HG03342 (cell line): ENCODE measurements around the gene NOX4.

Experiments
- ATAC-seq: cut with Tn5 transposase; IDR thresholded peaks from one replicate; pipeline ENCODE4 v1.9.1; 2021; ENCODE audit warnings: mild to moderate bottlenecking, moderate library complexity; ENCODE audit not compliant: unreplicated experiment

Gene NOX4

DNA sequence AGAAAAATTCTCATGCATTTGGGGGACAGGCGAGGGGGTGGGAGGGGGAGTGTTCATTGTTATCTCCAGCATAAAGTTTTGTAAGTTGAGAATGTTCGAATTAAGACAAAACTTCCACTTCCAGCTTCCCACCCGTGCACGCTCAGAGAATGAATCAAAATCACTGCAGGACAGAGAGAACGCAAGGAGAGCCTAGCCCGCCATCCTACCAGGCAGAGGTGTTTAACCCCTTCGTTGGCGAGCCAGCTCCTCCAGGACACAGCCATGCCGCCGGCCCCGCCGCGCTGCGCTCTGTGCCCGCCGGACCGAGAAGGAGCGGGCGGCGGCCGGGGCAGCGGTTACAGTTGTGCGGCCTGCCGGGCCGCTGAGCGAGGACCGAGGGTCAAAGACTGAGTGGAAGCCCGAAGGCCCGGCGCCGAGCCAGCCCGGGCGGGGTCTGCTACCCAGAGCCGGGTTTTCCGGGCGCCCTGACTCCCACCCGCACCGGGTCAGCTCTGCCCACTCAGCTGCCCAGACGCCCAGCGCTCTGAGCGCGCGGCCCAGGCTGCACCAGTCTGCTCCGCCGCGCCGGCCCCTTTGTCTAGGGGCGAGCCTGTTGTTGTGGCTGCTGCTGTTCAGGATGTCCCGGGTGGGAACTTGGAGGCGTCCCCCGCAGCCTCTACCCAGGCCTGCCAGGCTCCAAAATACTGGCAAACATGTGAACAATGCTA, at the start of gene NOX4:
NOX4 (minus strand) TSS at position 395 of the 710 bp plus-strand sequence; CDS start at position 266, 129 bp downstream.
- ATAC-seq = no peak

DNA sequence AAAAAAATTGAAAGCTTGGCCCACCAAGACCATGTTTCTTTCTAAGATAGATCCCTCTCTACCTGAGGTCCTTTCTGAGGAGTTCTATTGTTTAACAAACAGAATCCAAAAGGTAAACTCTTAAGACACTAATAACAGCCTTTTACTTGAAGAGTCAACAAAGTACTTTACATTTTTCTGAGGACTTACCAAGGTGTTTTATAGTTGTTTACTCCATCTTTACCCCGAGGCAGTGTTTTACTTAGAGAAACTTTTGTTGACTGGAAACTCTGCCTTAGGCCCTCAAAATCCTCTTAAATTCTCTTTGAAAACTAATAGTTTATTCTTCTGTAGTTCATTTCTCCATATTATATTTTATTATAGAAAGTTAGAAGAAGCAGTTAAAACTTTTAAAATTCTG, 49.7 kb upstream of the NOX4 start:
- no peak for ATAC-seq

DNA sequence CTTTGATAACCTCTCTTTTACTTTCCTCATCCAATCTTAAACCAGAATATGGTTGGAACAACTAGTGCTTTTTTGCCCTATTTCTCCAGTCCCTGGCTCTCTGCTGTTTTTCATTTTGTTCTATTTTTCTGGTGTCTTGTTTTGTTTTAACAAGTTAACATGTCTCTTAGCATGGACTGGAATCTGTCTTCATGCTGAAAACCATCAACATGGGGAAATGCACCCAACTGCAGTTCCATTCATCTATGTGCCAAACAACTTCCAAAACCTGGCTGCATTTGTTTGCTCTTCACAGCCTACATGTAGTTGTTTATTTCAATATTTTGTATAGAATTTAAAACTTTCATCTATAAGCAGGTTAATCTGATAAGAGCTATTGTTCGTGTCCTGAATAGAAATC, 46.8 kb upstream of the NOX4 start:
- no peak for ATAC-seq

DNA sequence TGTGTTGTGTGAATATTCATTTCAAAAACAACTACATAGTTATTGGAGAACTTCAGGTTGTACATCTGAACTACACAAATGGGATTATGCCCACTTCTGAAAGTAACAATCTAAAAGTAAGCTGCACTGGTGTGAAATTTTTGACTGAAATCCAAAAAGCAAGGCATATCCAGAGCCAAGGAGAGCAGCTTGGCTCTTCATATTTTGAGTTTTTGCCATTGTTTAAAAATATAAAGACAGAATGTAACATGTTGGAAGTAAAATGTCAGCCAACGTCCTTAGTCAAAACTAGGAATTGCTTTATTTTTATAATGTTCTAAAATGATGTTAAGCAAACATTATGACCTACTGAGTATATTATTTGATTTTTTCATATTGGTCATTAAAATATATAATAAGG, 45.8 kb upstream of the NOX4 start:
- no peak for ATAC-seq

DNA sequence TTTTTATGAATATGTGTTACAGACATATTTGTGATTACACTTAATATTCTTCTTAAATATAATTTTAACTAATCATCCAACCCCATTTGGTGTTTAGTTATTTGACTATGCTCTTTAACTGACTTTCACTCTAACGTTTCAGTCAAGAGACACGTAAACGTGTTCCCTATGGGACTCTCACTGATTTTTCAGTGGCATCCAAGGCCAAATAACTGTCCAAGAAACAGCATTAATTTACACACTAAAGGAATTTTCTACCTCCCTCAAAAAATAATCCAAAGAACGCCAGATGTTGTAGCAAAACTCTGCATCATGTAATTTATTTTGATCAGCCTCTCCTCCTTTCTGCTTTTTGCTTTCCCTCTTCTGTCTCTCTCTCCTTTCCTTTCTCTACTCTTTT, 44.0 kb upstream of the NOX4 start:
- no peak for ATAC-seq

DNA sequence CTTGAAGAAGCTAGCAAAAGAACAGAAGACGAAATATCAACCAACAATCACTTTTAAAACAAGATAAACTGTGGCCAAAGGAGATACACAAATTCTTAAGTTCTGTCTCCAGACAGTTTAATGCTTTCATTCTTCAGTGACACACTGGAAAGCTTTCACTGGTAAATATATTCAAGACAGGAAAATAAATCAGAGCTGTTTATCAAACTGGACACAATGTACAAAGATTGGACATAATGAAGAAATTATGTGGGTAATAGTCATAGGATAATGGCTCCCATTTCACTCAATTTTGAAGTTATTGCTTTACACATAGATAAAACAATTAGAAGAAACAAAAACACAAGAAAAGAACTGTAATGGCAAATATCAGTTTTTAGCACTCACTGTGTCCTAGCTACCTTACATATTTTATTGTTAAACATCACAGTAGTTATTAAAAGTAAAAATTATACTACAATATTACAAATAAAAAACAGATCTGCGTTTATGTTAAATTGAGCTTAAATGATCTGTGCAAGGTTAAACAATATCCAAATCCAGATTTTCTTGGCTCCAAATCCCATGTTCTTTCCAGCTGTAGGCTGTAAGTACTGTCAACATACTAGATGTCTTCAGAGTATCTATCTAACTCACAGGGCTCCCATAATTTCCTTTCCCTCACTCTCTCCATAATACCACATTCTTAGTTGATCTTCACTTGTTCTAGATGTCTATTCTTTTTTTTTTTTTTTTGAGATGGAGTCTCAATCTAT, 38.6 kb upstream of the NOX4 start:
- ATAC-seq = no peak

DNA sequence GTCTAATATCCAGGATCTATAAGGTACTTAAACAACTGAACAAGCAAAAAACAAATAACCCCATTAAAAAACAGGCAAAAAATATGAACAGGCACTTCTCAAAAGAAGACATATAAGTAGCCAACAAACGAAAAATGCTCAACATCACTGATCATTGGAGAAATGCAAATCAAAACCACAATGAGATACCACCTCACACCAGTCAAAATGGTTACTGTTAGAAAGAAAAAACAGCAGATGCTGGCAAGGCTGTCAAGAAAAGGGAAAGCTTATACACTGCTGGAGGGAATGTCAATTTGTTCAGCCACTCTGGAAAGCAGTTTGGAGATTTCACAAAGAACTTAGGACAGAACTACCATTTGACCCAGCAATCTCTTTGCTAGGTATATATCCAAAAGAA, 30.6 kb upstream of the NOX4 start:
- ATAC-seq = no peak

DNA sequence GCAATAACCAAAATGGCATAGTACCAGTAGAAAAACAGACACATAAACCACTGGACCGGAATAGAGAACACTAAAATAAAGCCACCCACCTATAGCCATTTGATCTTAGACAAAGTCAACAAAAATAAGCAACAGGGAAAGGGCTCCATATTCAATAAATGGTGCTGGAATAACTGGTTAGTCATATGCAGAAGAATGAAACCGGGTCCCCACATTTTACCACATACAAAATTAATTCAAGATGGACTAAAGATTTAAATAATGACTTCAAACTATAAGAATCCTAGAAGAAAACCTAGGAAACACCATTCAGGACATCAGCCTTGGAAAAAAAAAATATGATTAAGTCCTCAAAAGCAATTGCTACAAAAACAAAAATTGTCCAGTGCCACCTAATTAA, 30.1 kb upstream of the NOX4 start:
- ATAC-seq = no peak

DNA sequence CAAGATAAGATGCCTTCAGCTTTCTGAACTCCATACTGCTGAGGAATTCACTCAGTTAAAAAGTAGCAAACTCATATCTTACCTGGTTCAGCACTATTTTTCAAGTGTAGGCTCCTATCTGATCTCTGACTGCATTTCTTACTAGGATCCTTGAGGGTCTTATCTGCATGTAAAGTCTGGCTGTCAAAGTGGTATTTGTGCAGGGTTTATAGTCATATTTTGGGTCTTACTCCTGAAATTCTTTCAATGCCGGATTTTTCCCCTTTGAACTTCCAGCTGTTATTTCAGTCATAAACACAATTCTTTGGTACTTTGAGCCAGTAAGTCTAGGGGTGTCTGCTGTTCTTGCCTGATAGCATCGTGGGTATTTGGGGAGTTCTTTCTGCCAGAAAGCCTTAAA, 25.3 kb upstream of the NOX4 start:
- ATAC-seq = no peak

DNA sequence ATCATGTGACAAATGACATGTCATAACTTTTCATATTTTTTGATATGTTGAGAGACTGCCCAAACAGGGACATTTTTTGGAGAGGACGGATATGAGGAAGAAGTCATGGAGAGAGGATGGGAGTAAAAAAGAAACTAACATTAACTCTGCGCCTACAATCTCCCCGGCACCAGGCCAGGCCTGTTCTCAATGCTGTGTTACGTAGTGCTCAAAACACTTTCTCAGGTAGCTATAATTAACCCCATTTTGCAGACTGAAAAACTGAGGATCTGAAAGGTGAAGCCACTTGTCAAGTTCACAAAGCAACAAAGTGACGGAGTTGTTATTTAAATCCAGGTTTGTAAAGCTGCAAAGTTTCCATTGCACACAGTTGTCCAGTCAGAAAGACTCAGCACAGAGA, 17.4 kb upstream of the NOX4 start:
- no peak for ATAC-seq

DNA sequence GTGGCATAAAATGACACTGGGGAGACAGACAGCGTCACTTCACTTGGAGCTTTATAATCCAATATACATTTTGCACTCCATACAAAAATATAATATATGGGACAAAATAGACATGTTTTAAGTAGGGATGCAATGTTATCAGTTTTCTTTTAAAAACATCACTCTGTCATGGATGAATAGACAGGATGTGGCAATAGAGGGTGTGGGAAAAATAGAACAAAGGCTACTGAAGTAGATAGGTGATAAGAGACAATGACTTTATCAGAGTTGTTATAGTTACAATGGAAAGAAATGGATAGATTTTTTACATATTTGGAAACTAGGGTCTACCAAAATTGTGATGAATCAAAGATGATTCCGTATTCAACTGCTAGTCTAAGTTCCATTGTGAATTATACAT, 13.1 kb upstream of the NOX4 start:
- no peak for ATAC-seq

DNA sequence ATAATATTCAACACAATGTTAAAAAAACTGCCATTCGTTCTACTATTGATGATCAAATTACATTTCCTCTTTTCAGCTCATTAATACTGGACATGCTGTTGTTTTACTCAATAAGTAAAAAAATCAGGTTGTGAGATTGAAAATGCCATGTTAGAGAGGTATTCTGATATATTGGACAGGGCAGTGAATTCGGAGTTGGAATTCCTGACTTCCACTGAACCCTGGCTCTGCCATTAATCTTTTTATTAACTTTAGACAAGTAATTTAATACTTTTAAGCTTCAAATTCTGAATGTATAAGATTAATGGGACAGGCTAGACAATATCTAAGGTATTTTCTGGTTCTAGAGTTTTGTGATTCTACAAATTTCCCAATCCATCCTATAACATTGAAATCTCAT, 12.2 kb upstream of the NOX4 start:
- ATAC-seq = no peak

DNA sequence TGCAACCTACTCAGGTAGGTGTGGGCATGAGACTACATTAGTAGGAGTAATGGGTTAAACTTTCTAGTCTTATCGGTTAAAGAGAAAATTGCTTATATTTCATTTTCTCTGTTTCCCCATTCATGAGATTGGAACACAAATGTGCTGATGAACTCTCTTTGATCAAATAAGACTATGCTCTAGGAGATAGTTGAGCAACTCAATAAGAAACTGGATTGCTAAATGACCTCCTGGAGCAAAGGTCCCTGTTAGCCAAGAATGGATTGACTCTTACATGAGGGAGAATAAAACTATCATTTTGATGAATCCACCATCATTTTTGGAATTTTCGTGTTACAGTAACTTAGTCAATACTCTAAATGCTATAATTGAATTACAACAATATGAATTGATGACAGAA, 11.1 kb upstream of the NOX4 start:
- no peak for ATAC-seq

DNA sequence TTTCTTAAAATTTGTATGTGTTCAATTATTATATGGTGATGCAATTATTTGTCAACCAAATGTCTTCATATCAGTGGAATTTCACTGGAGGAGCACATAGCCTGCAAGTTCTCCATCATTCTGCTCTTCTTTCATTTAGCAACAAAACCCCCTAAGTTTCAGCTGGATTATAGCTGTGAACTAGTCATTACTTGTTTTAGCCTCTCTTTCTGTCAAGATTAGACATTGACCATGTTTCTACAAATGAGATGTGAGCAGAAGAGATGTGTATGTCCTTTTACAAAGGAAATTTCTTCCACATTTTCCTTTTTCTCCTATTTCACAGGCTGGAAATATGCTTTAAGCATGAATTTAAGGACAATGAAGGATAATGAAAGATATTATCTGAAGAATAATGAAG, 9.2 kb upstream of the NOX4 start:
- no peak for ATAC-seq

DNA sequence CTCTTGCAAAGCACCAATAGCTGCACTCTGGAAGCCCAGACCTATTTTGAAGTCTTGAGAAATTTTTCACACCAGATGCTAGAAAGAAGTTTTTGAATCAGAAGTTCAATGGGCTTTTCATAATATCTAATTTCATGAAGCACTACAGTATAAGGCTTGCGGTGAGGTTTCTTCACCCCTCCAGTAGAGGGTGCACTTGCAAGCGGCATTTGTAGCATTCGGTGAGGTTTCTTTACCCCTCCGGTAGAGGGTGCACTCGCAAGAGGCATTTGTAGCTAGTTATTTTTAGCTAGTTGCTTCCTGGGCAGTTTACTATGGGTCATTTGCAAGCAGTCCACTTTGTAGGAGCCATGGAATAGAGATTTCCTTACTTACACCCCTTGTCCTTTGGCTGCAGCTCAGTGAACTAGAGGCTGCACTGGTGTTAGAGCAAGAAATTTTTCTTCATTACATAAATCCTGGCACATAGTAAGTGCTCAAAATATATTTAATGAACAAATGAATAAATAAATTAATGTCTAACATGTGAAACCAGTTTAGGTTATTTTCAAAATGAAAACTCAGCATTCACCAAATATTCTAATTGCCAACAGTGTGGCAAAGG, 7.8 kb upstream of the NOX4 start:
- ATAC-seq = no peak

DNA sequence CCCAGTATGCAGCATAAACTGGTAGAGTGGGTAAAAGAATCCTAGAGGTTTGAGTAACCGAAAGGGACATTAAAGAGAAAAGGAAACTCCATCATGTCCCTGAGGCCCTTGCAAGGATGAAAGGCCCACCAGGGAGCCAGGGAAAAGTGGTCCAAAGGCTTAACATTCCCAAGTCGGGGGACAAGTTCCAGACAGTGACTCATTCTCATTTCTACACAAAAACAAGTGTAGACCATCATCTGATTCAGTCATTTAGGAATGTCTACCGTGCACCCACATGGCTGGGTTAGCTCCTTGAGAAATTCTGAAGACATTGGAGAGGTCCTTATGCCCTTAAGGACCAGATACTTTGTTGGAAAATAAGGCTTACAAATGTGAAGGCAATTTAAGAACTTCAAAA, 4.8 kb upstream of the NOX4 start:
- no peak for ATAC-seq

DNA sequence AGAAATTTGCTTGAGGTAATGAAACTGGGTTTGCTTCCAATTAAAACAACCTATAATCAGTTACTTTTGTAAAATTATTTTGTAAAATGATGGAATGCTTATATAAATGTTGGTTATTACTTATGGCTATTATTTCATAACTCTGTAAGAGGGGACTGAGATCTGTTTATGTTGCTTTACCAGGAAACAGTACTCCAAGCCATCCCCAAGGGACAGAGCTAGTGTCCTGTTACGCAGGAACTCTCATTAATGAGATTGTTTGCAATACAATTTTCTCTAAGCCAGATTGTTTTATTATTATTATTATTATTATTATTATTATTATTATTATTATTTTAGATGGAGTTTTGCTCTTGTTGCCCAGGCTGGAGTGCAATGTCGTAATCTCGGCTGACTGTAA, 2.3 kb upstream of the NOX4 start:
- ATAC-seq = no peak

DNA sequence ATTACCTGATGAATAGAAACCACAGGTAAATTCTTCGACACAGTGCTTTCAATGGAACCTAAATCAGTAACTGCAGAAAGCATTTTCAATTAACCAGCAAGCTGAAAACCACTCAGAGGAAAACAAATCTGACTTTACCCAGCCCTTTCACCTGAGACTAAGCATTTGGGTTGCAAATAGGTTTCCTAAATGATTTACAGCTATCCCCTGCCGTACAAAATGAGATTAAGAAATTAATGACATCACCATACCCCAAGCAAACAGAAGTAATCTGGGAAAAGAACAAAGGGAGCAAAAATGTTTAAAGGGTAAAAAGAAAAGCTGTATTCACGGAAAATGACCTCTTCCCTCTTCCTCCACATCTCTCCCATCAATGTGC, 584 bp downstream of the NOX4 start:
- no peak for ATAC-seq

DNA sequence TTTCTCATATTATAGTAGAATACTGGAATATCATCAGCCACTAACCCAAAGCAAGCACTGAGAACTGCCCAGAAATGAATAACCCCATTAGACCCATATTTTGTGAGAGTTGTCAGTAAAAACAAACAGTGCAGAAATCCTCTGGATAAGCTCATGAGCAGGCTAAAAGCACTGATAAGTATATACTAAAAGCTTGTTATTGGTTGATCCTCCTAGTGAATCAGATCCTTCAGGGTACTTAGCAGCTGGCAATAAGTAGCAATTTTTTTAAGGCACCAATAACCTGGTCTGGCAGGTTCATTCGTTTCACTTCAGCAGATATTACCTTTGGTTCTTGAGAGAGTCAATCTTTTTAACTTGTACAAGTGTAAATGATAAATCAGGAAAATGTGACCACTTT, 1.2 kb downstream of the NOX4 start:
- ATAC-seq = no peak

DNA sequence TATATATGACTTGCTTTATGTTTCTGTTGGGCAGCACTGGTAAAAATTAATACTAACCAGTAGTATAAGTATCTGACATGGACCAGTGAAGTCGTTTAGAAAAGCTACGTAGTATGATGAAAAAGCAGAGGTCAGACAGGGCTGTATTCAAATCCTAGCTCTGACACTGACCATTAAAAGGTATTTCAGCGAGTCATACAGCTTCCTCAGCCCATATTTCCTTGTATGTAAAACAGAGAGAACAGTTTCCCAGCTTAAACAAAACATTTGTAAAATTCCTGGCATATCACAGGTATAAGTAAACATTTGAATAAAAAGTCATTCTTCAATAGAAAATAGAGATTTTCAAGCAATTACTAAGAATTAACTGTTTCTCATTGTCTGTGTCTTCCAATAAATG, 4.2 kb downstream of the NOX4 start:
- ATAC-seq = no peak

DNA sequence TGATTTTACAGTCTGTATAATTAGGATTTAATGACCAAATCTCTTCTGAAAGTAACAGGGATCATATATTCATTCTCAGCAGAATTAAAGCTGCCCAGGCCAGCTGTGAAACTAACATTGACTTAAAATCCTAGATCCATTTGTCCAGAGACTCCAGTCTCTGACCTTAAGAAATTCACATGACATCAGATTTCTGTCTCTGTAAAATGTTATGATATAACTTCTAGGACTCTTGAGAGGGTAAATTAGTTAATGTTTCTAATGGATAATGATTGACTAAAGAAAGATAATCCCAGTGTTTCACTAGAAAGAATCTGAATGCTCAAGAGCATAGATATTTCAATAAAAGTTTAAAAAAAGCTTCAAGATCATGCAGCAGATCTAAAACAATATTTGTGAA, 6.3 kb downstream of the NOX4 start:
- no peak for ATAC-seq

DNA sequence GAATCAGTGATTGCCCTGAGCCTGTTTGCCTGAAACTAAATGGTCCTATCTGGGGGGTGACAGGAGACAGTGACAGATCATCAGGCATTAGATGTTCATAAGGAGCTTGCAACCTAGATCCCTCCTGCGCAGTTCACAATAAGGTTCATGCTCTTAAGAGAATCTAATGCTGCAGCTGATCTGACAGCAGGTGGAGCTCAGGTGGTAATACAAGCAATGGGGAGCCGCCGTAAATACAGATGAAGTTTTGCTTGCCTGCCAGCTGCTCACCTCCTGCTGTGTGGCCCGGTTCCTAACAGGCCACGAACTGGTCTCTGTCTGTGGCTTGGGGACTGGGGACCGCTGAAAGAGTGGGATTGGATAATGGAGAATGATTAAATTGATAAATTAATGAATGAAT, 14.0 kb downstream of the NOX4 start:
- ATAC-seq = no peak
